ENCODE results near the gene VPS25.
"Not testable (repeated sequence)": the region's sequence is repeated elsewhere in the genome, so short reads cannot be mapped to it uniquely, and the experiment has no call there.

VPS25 gene

DNA sequence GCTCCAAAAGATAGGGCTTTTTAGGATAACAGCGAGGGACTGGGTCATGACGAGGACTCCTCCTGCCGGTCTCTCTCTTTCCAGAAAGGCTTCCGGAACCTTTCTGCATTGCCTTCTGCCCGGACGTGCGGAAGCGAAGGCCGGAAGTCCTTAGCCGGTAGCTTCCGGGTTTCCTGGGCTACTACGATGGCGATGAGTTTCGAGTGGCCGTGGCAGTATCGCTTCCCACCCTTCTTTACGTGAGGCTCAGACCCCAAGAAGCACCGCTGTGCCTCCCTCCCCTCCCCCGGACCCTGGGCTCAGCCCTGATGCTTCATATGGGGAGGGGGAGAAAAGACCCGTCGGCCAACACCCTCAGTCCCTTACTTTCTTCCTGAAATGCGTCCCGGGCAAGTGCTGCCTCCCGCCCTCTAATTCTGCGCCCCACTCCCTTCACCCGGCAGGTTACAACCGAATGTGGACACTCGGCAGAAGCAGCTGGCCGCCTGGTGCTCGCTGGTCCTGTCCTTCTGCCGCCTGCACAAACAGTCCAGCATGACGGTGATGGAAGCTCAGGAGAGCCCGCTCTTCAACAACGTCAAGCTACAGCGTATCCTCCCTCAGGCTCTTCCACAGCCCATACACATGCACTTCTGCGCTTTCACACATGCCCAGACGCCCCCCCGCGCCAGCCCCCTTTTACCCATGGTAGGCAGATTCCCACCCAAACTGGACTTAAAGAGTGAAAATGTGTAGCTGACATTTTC is at the start of gene VPS25:
Gene VPS25, plus strand, starts transcription at position 160 of the 746 bp plus-strand sequence. Its CDS starts 27 bp downstream, at position 187.
- peak; percentile 57 for DNase-seq

DNA sequence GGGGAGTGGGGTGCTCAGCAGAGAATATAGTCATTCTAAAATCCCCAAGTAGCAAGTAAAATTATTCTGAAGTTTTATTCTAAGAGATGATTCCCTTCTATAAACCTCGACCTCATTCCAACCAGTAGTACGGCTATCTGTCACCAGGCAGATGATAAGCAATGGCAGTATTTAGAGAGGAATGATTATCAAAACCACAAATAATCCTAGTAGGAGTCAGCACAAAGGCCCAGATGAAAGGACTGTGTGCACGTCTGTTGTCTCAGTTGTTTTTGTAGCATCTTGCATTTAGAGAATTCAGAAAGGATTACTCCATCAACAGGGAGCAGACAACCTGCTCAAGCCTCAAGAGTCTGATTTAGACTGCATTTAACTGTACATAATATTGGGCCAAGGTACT is 49.6 kb upstream of the VPS25 start:
- no peak for DNase-seq

DNA sequence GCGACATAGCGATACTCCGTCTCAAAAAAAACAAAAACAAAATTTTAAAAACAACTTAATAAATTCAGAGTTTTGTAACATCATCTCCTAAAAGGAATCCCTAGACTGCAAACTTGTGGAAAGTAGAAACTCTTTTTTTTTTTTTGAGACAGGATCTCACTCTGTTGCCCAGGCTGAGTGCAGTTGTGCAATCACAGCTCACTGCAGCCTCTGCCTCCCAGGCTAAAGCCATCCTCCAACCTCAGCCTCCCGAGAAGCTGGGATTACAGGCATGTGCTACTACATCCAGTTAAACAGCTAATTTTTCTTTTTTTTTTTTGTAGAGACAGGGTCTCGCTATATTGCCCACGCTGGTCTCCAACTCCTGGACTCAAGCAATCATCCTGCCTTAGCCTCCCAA is 48.1 kb upstream of the VPS25 start:
- no peak for DNase-seq

DNA sequence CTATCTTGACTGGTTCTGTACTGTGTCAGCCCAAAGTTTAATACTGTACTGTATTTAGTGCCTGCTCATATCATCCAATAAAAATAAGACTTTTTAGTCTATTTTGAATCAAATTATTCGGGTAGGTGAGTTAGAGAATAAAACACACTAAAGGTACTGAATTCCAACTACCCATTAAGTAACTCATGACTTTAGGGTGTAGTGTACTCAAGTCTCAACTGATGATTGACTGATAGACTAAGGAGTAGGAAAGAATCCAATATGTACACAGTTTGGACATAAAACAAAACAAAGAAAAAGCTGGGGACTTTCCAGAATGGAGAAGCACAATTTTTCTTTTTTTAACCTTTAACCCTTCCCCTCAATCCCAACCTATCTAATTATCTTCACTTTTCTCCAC is 32.5 kb upstream of the VPS25 start:
- DNase-seq: no peak

DNA sequence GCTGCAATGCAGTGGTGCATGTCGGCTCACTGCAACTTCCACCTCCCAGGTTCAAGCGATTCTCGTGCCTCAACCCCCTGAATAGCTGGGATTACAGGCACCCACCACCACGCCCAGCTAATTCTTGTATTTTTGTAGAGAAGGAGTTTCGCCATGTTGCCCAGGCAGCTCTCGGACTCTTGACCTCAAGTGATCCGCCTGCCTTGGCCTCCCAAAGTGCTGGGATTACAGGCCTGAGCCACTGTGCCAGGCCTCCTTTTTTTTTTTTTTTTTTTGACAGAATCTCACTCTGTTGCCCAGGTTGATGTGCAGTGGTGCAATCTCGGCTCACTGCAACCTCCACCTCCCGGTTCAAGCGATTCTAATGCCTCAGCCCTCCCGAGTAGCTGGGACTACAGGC is 30.3 kb upstream of the VPS25 start:
- not testable (repeated sequence) for DNase-seq

DNA sequence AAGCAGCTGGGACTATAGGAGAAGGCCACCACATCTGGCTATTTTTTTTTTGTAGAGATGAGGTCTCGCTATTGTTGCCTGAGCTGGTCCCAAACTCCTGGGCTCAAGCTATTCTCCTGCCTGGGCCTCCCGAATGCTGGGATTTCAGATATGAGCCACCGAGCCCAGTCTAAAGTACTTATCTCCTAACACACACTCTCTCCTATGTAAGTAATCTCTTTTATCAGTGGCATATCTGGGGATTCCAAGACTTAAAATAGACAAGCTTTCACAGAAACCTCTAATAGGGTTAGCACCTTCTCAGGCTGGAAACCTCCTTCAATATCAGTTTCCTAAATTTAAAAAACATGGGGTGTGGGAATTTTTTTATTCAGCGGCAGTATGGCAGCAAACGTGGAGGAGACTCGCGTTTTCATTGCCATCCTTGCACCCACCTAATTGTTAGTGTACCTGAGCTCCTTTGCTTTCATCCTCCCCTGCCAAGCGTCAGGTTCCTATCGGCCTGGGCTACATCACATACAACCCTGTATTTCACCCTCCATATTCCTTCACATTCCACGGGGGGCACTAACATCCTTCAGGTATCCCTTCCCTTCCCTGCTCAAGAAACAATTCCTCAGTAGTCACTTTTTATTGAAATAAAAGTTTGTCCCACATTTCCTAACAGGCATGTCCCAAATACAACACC is 29.5 kb upstream of the VPS25 start:
- no peak for DNase-seq

DNA sequence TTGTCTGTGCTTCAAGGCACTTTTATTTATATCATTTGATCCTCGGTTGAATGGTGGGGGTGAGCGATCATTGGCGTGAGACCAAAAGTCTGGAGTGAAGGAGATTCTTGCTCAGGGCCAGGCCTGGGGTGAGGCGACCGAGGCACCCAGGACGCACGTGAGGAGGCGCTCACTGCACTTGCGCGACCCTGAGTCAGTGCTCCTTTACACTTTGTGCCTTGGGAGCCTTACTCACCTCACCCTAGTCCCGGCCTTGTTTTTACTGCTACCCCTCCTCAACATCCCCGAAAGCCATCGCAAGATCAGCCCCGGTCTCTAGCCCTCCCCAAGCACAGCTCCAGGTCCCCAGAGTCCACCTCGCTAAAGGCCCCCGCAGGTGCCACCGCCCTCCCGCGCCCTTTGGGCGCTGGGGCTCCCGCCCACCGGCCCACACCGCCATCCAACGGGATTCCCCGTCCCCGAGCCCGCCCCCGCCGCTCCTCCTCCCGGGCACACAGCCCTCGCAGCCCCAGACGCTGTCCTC is 28.9 kb upstream of the VPS25 start:
- peak; percentile 73 for DNase-seq

DNA sequence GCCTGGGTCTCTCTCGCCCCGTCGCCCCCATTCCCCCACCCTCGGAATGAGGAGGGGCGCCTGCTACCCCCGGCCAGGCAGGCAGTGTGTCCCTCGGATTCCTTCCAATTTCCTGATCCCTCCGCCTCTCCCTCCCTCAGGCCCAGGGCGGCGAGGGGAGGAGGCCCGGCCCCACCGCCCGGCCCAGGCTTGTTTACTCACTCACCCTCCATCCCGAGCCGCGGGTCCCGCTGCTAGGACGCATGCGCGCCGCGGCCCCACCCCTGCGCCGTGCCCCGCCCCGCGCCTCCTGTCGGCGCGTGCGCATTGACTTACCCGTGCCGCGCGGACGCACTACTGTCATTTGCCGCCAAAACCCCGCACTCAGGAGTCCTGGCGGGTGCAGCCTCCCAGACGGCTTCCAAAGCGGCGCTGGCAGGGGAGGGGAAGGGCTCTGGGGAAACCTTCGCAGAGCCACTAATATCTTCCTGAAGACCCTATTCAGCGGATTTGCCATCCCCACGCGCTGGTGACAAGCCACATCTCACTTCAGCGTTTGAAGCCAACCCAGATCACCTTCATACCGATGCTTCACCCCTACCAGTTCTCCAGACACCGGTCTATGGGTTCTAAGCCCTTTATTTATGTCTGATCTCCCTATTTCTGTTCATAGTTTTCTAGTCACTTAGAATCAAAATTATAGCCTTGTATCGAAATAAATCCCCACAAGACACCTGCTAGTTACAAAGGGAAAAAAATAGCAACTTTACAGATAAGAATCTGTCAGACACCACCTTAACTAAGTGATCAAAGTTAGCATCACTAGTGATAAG is 28.2 kb upstream of the VPS25 start, which contains the start of gene EZH1:
Gene EZH1, minus strand, starts transcription at position 235 of the 812 bp plus-strand sequence. CDS start 16,099 bp downstream, outside the sequence.
- DNase-seq: peak; percentile 73

DNA sequence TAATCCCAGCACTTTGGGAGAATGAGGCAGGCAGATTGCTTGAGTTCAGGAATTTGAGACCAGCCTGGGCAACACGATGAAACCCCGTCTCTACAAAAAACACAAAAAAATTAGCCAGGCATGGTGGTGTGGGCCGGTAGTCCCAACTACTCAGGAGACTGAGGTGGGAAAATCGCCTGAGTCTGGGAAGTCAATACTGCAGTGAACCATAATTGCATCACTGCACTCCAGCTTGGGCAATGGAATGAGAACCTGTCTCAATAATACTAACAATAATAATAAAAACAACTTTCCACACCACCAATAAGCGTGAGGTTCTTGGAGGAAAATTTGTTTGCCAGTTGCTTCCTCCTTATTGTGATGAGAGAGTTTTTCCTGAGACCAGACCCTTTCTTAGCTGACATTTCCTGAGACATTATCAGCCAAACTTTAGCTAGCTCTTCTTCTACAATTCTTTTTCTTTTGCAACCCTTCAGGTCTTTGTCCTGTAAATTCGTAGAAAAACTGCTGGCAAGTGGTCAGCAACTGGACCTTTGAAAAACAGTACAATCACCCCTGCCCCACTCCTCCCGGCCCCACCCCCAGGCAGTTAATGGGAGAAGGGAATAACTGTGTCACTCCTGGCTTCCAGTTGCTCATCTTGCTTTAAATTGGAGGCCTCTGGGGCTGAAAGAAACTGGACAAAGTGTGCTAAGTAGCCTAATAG is 24.9 kb upstream of the VPS25 start:
- no peak for DNase-seq

DNA sequence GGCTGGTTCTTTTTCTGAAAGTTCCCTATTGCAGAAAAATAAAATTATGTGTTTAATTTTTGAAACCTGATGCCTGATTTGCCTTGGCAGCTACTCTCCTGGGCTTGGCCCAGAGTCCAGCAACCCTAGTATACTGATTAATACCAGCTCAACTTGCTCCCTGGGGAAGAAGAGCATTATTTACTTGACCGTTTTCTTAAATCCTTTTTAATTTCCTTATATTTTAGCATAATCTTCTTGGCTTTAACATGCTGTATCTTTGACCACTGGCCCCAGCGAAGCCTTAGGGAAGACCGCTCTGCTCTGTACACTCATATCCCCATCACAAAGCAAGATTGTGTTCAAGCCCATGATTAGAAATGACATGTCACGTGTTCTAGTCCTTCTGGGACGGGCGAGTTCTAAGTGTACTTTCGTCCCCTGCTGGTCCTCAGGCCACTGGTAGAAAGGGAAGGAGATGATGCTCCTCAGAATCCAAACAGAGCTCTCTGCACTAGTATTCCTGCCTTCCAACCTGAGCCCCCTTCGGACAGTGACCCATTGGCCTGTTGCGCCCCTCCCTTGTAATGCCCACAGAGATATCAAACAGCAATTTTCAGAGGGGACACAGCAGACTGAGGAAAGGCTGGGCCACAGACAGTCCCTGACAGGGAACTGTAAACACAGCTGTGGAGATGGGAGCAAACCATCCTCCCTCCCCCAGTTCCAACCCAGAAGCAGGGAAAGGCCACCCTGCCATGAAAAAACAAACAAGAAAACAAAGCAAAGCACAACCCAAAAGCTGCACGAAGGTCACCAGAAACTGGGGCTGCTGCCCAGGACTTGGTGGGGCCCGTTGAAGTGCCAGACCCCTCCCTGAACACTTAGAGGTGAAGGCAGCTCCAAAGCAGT is 24.1 kb upstream of the VPS25 start:
- DNase-seq: no peak

DNA sequence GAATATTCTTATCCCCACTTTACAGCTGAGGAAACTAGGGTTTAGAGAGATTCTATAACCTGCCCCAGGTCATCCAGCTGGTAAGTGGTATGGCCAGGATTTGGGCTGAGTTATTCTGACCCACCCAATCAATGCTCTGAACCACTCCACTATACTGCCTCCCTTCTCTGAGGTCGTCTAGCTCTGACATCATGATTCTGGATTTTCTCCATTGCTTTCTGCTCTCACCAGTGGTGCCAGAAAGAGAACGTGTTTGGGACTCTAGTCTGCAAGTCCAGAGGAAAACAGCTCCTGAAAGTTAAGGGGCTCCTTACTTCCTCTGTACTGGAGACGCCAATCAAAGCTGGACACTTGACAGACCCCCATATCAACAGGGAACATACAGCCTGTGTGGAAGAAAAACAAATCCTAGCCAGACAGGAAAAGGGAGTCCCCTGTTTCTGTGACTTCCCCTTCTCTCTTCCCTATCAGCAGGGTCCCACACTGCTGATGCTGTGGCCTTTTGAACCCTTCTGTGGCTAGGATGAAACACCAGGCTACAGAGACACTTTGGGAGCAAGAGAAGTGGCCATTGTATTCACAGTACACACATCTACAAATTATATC is 22.4 kb upstream of the VPS25 start:
- no peak for DNase-seq

DNA sequence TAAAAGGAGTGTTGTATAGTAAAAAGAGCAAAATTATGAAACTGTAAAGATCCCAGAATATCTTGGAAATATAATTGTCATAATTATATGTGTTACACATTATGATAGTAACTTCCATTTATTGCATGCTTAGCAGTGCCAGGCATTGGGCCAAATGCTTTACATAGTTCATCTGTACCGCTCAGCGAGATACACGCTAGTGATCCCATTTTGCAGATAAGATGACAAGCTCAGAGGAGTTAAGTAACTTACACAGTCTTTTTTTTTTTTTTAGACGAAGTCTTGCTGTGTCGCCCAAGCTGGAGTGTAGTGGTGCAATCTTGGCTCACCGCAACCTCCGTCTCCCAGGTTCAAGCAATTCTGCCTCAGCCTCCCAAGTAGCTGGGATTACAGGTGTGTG is 21.6 kb upstream of the VPS25 start:
- no peak for DNase-seq

DNA sequence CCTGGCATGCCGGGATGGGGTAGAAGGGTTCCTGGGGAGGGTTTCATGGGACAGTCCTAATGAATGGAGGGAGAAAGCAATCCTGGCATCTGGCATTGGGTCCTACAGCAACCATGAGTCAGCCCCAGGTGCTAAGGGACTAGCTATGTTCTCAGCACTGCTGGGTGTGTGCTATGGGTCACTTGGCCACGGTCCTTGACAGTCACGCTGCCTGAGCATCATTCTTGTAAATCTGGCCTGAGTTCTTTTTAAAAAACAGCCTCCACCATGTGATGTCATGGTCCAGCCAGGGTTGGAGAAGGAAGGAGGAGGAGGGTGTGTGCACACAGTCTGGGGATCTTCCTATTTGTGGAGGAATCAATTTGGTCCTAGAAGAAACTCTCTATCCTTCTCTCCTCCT is 18.5 kb upstream of the VPS25 start:
- no peak for DNase-seq

DNA sequence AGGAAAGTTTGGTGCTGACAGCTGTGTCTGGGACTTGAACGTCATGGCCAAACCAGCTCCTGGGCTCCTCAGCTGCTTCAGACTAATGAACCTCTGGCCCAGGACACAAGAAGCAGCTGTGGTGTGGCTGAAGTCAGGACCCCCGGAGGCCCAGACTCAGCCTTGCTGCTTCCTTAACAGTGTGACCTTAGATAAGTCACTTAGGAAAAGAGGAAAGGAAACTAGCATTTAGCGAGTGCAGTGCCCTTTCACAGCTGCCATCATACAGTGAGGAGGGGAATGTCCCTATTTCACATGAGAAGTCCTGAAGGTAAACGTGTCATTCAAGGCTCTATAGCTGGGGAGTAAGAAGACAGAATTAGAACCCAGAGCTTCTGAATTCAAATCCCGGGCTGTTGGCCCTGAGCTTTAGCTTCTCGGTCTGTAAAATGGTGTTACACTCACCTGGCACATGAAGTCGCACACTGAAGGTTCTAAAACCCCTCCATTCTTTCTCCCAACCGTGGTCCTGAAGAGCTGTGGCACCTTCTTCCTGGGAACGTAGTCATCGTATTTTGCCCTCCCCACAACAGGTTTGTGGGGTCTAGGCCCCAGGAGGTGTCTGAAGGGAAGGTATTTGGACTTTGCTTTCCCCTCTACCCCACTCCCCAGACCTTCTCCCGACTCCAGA is 13.1 kb upstream of the VPS25 start:
- no peak for DNase-seq

DNA sequence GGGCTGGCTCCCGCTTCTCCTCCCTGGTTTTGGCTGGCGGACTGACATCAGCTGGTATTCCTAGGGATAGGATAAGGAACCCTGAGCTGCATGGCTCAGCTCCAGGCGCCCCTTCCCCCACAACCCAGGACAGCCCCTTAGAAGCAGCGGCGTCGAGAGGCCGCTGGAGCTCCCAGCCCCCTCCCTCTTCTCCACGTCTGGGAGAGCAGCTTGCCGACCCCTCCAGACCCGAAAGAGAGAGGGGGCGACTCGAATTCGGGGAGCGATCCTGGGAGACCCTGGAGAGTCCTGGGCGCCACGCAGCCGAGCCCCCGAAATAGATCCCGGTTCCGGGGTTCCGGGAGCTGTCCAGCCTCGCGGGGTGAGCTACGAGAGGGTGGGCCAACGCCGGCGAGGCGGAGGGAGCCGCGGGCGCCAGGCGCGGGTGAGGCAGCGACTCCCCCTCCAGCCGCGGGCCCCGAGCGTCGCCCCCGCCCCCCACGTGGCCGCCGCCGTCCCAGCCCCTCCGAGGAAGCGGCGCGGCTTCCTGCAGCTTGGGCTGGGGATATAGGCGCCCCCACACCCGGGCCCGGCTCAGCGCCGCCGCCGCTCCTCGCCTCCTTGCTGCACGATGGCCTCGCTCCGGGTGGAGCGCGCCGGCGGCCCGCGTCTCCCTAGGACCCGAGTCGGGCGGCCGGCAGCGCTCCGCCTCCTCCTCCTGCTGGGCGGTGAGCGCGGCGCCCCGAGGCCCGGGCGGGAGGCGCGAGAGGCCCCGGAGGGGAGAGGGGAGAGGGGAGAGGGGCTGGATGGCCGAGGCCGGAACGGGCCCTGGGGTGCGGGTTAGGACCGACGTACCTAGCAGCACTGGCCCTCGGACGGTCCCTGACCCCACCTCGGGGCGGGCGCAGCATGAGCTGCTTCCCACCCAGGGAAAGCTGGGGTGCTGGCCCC is 12.3 kb upstream of the VPS25 start, which contains the start of gene RAMP2:
Gene RAMP2, plus strand, starts transcription at position 576 of the 930 bp plus-strand sequence. Its CDS starts 35 bp downstream, at position 611.
- DNase-seq: no peak

DNA sequence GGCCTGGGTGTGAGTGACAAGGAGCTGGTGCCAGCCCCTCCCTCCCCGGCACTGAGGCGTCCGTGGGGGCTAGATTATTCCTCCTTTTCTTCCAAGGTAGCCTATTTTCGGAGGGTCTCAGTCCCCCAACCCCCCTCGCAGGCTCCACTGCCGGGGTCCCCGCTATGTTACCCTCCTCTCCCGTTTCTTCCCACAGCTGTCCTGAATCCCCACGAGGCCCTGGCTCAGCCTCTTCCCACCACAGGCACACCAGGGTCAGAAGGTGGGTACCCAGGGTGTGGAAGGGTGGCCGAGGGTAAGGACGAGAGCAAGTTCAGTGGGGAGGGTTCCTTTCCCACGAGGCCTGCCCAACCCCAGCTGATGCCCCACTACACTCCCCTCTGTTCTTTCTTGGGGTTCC is 11.6 kb upstream of the VPS25 start:
- DNase-seq: no peak

DNA sequence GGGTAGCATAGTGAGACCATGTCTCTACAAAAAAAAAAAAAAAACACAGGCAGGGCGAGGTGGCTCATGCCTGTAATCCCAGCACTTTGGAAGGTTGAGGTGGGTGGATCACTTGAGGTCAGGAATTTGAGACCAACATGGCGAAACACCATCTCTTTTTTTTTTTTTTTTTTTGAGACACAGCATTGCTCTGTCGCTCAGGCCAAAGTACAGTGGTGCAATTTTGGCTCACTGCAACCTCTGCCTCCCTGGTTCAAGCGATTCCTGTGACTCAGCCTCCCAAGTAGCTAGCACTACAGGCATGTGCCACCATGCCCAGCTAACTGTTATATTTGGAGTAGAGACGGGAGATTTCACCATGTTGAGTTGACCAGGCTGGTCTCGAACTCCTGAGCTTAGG is 7.1 kb upstream of the VPS25 start:
- no peak for DNase-seq

DNA sequence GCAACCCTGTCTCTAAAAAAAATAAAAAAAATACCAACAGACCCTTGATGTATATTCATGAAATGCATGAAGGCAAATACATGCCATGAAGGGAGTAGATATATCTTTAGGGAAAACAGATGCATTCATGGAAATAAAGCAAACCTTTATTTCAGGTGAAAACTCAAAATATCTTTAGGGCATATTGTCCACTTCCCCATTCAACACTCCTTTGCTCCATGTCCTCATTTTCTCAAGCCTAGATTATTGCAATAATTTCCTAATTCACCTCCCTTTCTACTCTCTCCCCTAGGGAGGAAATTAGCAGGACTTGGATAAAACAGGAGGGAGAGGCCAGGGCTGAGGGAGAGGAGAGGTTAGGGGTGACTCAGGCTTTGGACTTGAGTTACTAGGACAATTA is 5.7 kb upstream of the VPS25 start:
- DNase-seq: no peak

DNA sequence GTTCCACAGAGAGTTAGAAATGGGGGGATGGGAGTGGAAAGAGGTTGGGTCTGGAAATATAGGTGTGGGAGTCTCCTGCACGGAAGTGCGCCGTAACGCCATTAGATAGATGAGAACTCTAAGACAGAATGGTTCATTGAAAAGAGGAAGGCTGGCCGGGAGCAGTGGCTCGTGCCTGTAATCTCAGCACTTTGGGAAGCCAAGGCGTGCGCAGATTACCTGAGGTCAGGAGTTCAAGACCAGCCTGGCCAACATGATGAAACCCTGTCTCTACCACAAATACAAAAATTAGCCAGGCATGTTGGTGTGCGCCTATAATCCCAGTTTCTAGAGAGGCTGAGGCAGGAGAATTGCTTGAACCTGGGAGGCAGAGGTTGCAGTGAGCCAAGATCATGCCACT is 5.2 kb upstream of the VPS25 start:
- DNase-seq: not testable (repeated sequence)
